Embryonic facial prominence (tissue), 1 donor: ENCODE measurements around the gene DGKH.

Source experiments
- DNase-seq: peaks from one replicate; pipeline ENCODE4 v3.0.0-alpha.2; 2016; ENCODE audit errors: extremely low spot score

The DGKH gene

GRCh38 chr13:42276683-42277082, 228.2 kb downstream of the DGKH start:
- DNase-seq: no peak

GRCh38 chr13:42277618-42278276, 229.3 kb downstream of the DGKH start:
- DNase-seq: no peak

- no peak for DNase-seq
Measured at GRCh38 chr13:42279080-42279479, 230.6 kb downstream of the DGKH start.

GRCh38 chr13:42279986-42280385, 231.5 kb downstream of the DGKH start:
- no peak for DNase-seq

- DNase-seq: no peak
Measured at GRCh38 chr13:42280537-42280936, 232.1 kb downstream of the DGKH start.

GRCh38 chr13:42283574-42283973, 235.1 kb downstream of the DGKH start:
- DNase-seq: no peak

GRCh38 chr13:42284068-42284467, 235.6 kb downstream of the DGKH start:
- DNase-seq: no peak
